ENCODE results near the gene CEBPE. TPM values are rescaled to one million over a fixed set of nuclear protein-coding genes. Genes with fewer than 3 reads are reported as not detected.

Gene CEBPE
- total RNA-seq, 2 donors from 2014 or later, result not detected

GRCh38 chr14:23143911-23144310 lies 24.9 kb upstream of the CEBPE start:
- Histone ChIP-seq H3K27ac (peak overlapping the region in 1 of 2 donors; percentile 76), H3K36me3 (peaks cover 13% of the 10 kb centered on the region), H3K9me3 (no peaks in the 10 kb centered on the region), H3K4me1 (ENCODE audit: control insufficient read depth in 1 of 2, low read depth in 2 of 2) (peaks cover 19 to 44% of the 10 kb centered on the region in 2 donors), H3K4me3 (no peak overlapping the region), H3K27me3 (replicated peaks; ENCODE audit: insufficient read depth) (no peaks in the 10 kb centered on the region)
- DNase-seq (ENCODE audit: low spot score) (no peak), ATAC-seq (ENCODE audit: insufficient number of reproducible peaks, low FRiP score, low read depth) (no peak)
- no peak for TF ChIP-seq CTCF (IDR thresholded peaks at IDR 0.05)

DNA sequence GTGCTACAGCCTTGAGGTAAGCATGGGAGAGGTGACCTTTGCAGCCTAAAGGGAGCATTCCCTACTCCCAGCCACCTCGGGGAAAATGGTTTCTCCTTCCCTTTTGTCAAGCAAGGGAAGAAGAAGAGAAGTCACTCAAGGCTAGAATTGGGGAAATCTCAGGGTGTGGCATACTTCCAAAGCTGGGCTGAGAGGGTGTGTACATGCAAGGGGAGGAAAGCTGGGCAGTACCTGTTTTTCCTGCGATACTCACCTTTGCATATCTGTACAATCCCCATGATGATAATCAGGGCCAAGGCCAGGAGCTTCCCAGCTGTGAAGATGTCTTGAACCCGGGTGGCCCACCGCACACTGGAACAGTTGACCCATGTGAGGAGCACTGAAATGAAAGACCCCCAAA lies 23.8 kb upstream of the CEBPE start:
- Histone ChIP-seq H3K4me1 (ENCODE audit: control insufficient read depth in 1 of 2, low read depth in 2 of 2) (peaks cover 18 to 41% of the 10 kb centered on the region in 2 donors), H3K36me3 (peaks cover 20% of the 10 kb centered on the region), H3K9me3 (no peaks in the 10 kb centered on the region), H3K27ac (peak overlapping the region; percentile 63 to 76), H3K27me3 (replicated peaks; ENCODE audit: insufficient read depth) (no peaks in the 10 kb centered on the region), H3K4me3 (no peak overlapping the region)
- ATAC-seq (ENCODE audit: insufficient number of reproducible peaks, low FRiP score, low read depth), result no peak
- TF ChIP-seq CTCF (IDR thresholded peaks at IDR 0.05), result no peak
- DNase-seq (ENCODE audit: low spot score), result no peak

GRCh38 chr14:23141706-23142444 lies 22.8 kb upstream of the CEBPE start:
- peak overlapping the region; percentile 75 to 76 for H3K27ac ChIP-seq
- H3K4me3 ChIP-seq, result peak overlapping the region; percentile 2
- H3K4me1 ChIP-seq (ENCODE audit: control insufficient read depth in 1 of 2, low read depth in 2 of 2), result peaks cover 16 to 37% of the 10 kb centered on the region in 2 donors
- no peaks in the 10 kb centered on the region for H3K9me3 ChIP-seq
- H3K27me3 ChIP-seq (replicated peaks; ENCODE audit: insufficient read depth), result no peaks in the 10 kb centered on the region
- DNase-seq (ENCODE audit: low spot score) (peak; percentile 67), ATAC-seq (ENCODE audit: insufficient number of reproducible peaks, low FRiP score, low read depth) (peak; percentile 92)
- TF ChIP-seq CTCF (IDR thresholded peaks at IDR 0.05), result no peak
- peaks cover 28% of the 10 kb centered on the region for H3K36me3 ChIP-seq

DNA sequence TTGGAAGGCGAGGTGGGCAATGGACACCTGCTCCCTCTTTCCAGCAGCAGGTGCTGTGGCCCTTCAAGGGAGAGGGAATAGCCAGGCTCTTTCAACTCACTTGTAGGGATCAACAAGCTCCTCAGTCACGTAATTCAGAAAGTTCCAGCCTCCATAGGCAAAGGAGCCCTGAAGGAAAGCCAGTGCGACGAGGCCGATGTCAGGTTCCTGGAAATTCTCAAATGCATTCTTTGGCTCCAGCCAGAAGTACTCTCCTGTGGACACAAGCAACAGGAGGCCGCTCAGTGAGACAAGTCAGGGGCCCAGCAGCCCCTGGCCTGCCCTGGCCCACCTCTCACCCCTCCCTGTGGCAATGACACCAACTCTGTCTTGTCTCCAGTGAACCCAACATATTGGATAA lies 21.3 kb upstream of the CEBPE start:
- H3K4me3 ChIP-seq, result no peak overlapping the region
- H3K4me1 ChIP-seq (ENCODE audit: control insufficient read depth in 1 of 2, low read depth in 2 of 2), result peaks cover 16 to 30% of the 10 kb centered on the region in 2 donors
- H3K27me3 ChIP-seq (replicated peaks; ENCODE audit: insufficient read depth), result no peaks in the 10 kb centered on the region
- TF ChIP-seq CTCF (IDR thresholded peaks at IDR 0.05), result no peak
- peaks cover 30% of the 10 kb centered on the region for H3K36me3 ChIP-seq
- no peak overlapping the region for H3K27ac ChIP-seq
- no peak for ATAC-seq (ENCODE audit: insufficient number of reproducible peaks, low FRiP score, low read depth)
- DNase-seq (ENCODE audit: low spot score), result no peak
- no peaks in the 10 kb centered on the region for H3K9me3 ChIP-seq

GRCh38 chr14:23139874-23140273 lies 20.8 kb upstream of the CEBPE start:
- ATAC-seq (ENCODE audit: insufficient number of reproducible peaks, low FRiP score, low read depth) (no peak), DNase-seq (ENCODE audit: low spot score) (no peak)
- H3K36me3 ChIP-seq, result peaks cover 30% of the 10 kb centered on the region
- H3K9me3 ChIP-seq, result no peaks in the 10 kb centered on the region
- H3K4me1 ChIP-seq (ENCODE audit: control insufficient read depth in 1 of 2, low read depth in 2 of 2), result peaks cover 16 to 30% of the 10 kb centered on the region in 2 donors
- no peak overlapping the region for H3K27ac ChIP-seq
- no peaks in the 10 kb centered on the region for H3K27me3 ChIP-seq (replicated peaks; ENCODE audit: insufficient read depth)
- no peak for TF ChIP-seq CTCF (IDR thresholded peaks at IDR 0.05)
- H3K4me3 ChIP-seq, result no peak overlapping the region

Measured in thoracic aorta (tissue), 2 donors.